CD4-positive, alpha-beta memory T cell (primary cell): Measurements from ENCODE around the gene AHI1. TPM values are rescaled to one million over a fixed set of nuclear protein-coding genes. Genes with fewer than 3 reads are reported as not detected.

Experiments
- microRNA-seq: library from miRNA; unstranded; fragments of <30 nt; microRNA quantifications from one replicate; pipeline ENCODE4 v1.2.0, GENCODE V29; 2021; ENCODE audit warnings: borderline replicate concordance, borderline number of aligned reads, borderline microRNAs expressed, mixed read lengths
- polyA plus RNA-seq, 2 donors: library from polyadenylated mRNA; unstranded; fragments of 300-500 nt; fragmentation: Illumina TruSeq; gene quantifications; one replicate each; pipeline ENCODE4 v1.2.3, GENCODE V29; 2021
- total RNA-seq, 2 experiments: library from RNA; stranded (reverse); gene quantifications; one replicate each; pipeline ENCODE4 v1.2.3, GENCODE V29; 2021

The AHI1 gene
- total and polyA plus RNA-seq, 4 experiments from 2014 or later, result 0.59 to 12.8 (median 9.2) TPM

Small RNAs within 50 kb of the gene (microRNA-seq; reads per million reads assigned to microRNA genes)
- gene MIR548A2, result not detected
